Fibroblast of the aortic adventitia (primary cell): ENCODE measurements around the gene SLC43A2. TPM values are rescaled to one million over a fixed set of nuclear protein-coding genes. Genes with fewer than 3 reads are reported as not detected.

Experiments
- DNase-seq: peaks from one replicate; pipeline ENCODE4 v3.0.0-alpha.2; 2010; ENCODE audit warnings: low read depth
- H3K4me3 ChIP-seq: 2 replicates; pipeline ENCODE4 v1.5.1; 2011; ENCODE audit warnings: low read depth, mild to moderate bottlenecking, control low read depth, low read length, moderate library complexity
- CTCF ChIP-seq: IDR thresholded peaks from 2 replicates; pipeline ENCODE4 v1.5.1; 2011; ENCODE audit warnings: mild to moderate bottlenecking, low read length, control low read depth, inconsistent platforms; ENCODE audit not compliant: insufficient read depth
- total RNA-seq: library from RNA; depleted of rRNA; stranded (reverse); fragments of >200 nt; gene quantifications from 2 replicates; pipeline ENCODE4 v1.2.3, GENCODE V29; 2012; ENCODE audit warnings: low replicate concordance

SLC43A2 gene
- total RNA-seq, 1 donor = 3.0 TPM

GRCh38 chr17:1640329-1641064 is 11.9 kb upstream of the SLC43A2 start:
- DNase-seq = no peak
- no peak for TF ChIP-seq CTCF
- H3K4me3 ChIP-seq = no peak overlapping the region

GRCh38 chr17:1639549-1640180 is 11.0 kb upstream of the SLC43A2 start:
- TF ChIP-seq CTCF = no peak
- no peak for DNase-seq
- no peak overlapping the region for H3K4me3 ChIP-seq

GRCh38 chr17:1638624-1639300 is 10.1 kb upstream of the SLC43A2 start:
- no peak for TF ChIP-seq CTCF
- H3K4me3 ChIP-seq = no peak overlapping the region
- no peak for DNase-seq

GRCh38 chr17:1638171-1638590 is 9.5 kb upstream of the SLC43A2 start:
- DNase-seq = no peak
- H3K4me3 ChIP-seq = no peak overlapping the region
- TF ChIP-seq CTCF = no peak

- no peak for TF ChIP-seq CTCF
- DNase-seq = no peak
- no peak overlapping the region for H3K4me3 ChIP-seq
Observed at GRCh38 chr17:1636732-1637285, 8.2 kb upstream of the SLC43A2 start.

- TF ChIP-seq CTCF = no peak
Observed at GRCh38 chr17:1635675-1636465, 7.2 kb upstream of the SLC43A2 start.

More at GRCh38 chr17:1635675-1636465, 7.2 kb upstream of the SLC43A2 start:
- DNase-seq = no peak
- H3K4me3 ChIP-seq = no peak overlapping the region
